GM19239 (cell line): ENCODE measurements around the gene TSNAX.

Source experiments
- DNase-seq: peaks from one replicate; pipeline ENCODE4 v3.0.0; 2011; ENCODE audit warnings: low spot score; ENCODE audit not compliant: insufficient read length
- FAIRE-seq: peaks from 2 replicates; lab custom pipeline; 2011; peaks lifted over from hg19 to GRCh38; lab: Jason Lieb, UNC

TSNAX gene

GRCh38 chr1:231594749-231595148 lies 66.3 kb downstream of the TSNAX start:
- no peak for FAIRE-seq

GRCh38 chr1:231596337-231596791 lies 67.9 kb downstream of the TSNAX start:
- no peak for DNase-seq
- no peak for FAIRE-seq

More at GRCh38 chr1:231594749-231595148, 66.3 kb downstream of the TSNAX start:
- no peak for DNase-seq

GRCh38 chr1:231597971-231598370 lies 69.5 kb downstream of the TSNAX start:
- DNase-seq: no peak
- no peak for FAIRE-seq

GRCh38 chr1:231600458-231600976 lies 72.0 kb downstream of the TSNAX start:
- no peak for FAIRE-seq

GRCh38 chr1:231601824-231602672 lies 73.6 kb downstream of the TSNAX start:
- FAIRE-seq: no peak

More at GRCh38 chr1:231600458-231600976, 72.0 kb downstream of the TSNAX start:
- no peak for DNase-seq

GRCh38 chr1:231602673-231602984 lies 74.2 kb downstream of the TSNAX start:
- no peak for DNase-seq
- FAIRE-seq: no peak

More at GRCh38 chr1:231601824-231602672, 73.6 kb downstream of the TSNAX start:
- no peak for DNase-seq

GRCh38 chr1:231603598-231604275 lies 75.3 kb downstream of the TSNAX start:
- peak; percentile 92 for FAIRE-seq
- DNase-seq: peak; percentile 28

GRCh38 chr1:231604276-231604621 lies 75.8 kb downstream of the TSNAX start:
- no peak for FAIRE-seq
- no peak for DNase-seq

- FAIRE-seq (no peak), DNase-seq (no peak)
Observed at GRCh38 chr1:231605149-231606100, 77.0 kb downstream of the TSNAX start.

- no peak for FAIRE-seq
- DNase-seq: no peak
Observed at GRCh38 chr1:231606712-231607111, 78.2 kb downstream of the TSNAX start.

GRCh38 chr1:231610388-231610787 lies 81.9 kb downstream of the TSNAX start:
- FAIRE-seq (no peak), DNase-seq (no peak)

GRCh38 chr1:231611111-231611510 lies 82.6 kb downstream of the TSNAX start:
- FAIRE-seq (no peak), DNase-seq (no peak)

- FAIRE-seq (peak; percentile 28), DNase-seq (no peak)
Observed at GRCh38 chr1:231611851-231612250, 83.4 kb downstream of the TSNAX start.

- DNase-seq: no peak
- FAIRE-seq: peak; percentile 89
Observed at GRCh38 chr1:231612393-231613089, 84.1 kb downstream of the TSNAX start.

- FAIRE-seq (peak; percentile 71), DNase-seq (no peak)
Observed at GRCh38 chr1:231613419-231614349, 85.2 kb downstream of the TSNAX start.
